ENCODE measurements around the gene MGAT5B. TPM values are rescaled to one million over a fixed set of nuclear protein-coding genes. Genes with fewer than 3 reads are reported as not detected.

Gene MGAT5B
- total and polyA plus RNA-seq, 2 donors (not counting 1 experiment from before 2014, with no cell fraction given): 0.15 to 37.8 TPM

DNA sequence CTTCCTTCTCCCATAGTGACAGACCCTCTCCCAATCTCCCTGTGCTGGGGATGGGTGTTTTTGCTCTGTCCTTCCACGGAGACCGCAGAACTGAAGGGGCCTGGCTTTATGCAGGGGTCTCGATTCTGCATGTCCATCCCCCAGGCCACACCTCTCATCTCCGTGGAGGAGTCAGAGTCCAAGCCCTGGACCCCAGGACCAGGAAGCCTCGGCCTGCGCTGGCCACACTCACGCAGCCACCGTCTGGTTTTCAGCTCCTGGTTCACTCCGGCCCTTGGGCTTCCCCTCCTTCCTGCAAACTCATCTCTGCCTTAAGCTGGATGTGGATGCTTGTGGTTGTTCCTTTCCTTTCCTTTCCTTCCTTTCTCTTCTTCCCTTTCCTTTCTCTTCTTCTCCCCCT, 90.8 kb downstream of the MGAT5B start:
- WGBS (ENCODE audit: insufficient coverage): 95% methylated on average over 8 of the region's 9 CpGs
- H3K27ac ChIP-seq (ENCODE audit: low read length in 2 of 2): no peak overlapping the region
- Mint-ChIP-seq H3K9me3 (ENCODE audit: insufficient read depth) (no peaks in the 10 kb centered on the region), H3K4me1 (peaks cover 37% of the 10 kb centered on the region), H3K27me3 (peaks cover 10% of the 10 kb centered on the region), H3K27ac (peak overlapping the region; percentile 72), H3K4me3 (peak overlapping the region; percentile 88)
- H3K4me1 ChIP-seq (ENCODE audit: control insufficient read depth in 2 of 2, insufficient read depth in 2 of 2, low read length in 2 of 2): peaks cover 31 to 32% of the 10 kb centered on the region in 2 donors
- H4K20me1 ChIP-seq (ENCODE audit: control insufficient read depth, insufficient read depth, low read length, poor library complexity, severe bottlenecking): no peaks in the 10 kb centered on the region
- CTCF ChIA-PET: interaction anchor here (1.4 to 2.1 kb wide), 2 partner anchors 8 to 54 kb away, joined by 5 to 12 read pairs; no protein-coding TSS in a partner anchor
- no peak overlapping the region for H3K4me3 ChIP-seq (ENCODE audit: control extremely low read depth in 1 of 5, extremely low read depth in 1 of 5, insufficient read depth in 1 of 5, low read depth in 2 of 5, low read length in 4 of 5)
- POLR2A ChIA-PET: interaction anchor here (0.7 to 1.3 kb wide), 3 partner anchors 8 to 129 kb away, joined by 3 to 4 read pairs (median 4); no protein-coding TSS in a partner anchor
- no peak overlapping the region for H2AFZ ChIP-seq (ENCODE audit: insufficient read depth, low read depth, low read length, poor library complexity, severe bottlenecking)
- intact Hi-C loops (cut with micrococcal nuclease): loop anchor here (1.0 to 10.0 kb wide), 4 partner anchors 10 to 96 kb away; partner anchors contain the start of gene MGAT5B
- no peak for ATAC-seq (ENCODE audit: low read depth)
- H3K4me2 ChIP-seq (replicated peaks; ENCODE audit: low read depth, low read length, poor library complexity, severe bottlenecking): peak overlapping the region; percentile 78
- H3K9me3 ChIP-seq (ENCODE audit: control extremely low read depth in 1 of 3, control insufficient read depth in 2 of 3, insufficient read depth in 1 of 3, low read length in 2 of 3): peaks cover 0 to 3% (median 0%) of the 10 kb centered on the region in 3 donors
- TF ChIP-seq EZH2 (IDR thresholded peaks at IDR 0.05; ENCODE audit: borderline replicate concordance, insufficient read depth, low read depth, low read length, poor library complexity, severe bottlenecking): no peak
- TF ChIP-seq CTCF (IDR thresholded peaks at IDR 0.05): no peak
- H3K9ac ChIP-seq (ENCODE audit: low read length): no peak overlapping the region
- no peaks in the 10 kb centered on the region for H3K36me3 ChIP-seq (replicated peaks in 1 of 2; ENCODE audit: control extremely low read depth in 1 of 2, control insufficient read depth in 1 of 2, extremely low read depth in 1 of 2, insufficient read depth in 2 of 2, low read length in 1 of 2)
- peaks cover 0 to 10% (median 4%) of the 10 kb centered on the region in 4 experiments for H3K27me3 ChIP-seq (replicated peaks in 1 of 4; ENCODE audit: control extremely low read depth in 1 of 4, control insufficient read depth in 3 of 4, insufficient read depth in 4 of 4, low read length in 3 of 4)
- no peak for DNase-seq
- no peaks in the 10 kb centered on the region for H3K79me2 ChIP-seq (ENCODE audit: control insufficient read depth, insufficient read depth, low read length)

DNA sequence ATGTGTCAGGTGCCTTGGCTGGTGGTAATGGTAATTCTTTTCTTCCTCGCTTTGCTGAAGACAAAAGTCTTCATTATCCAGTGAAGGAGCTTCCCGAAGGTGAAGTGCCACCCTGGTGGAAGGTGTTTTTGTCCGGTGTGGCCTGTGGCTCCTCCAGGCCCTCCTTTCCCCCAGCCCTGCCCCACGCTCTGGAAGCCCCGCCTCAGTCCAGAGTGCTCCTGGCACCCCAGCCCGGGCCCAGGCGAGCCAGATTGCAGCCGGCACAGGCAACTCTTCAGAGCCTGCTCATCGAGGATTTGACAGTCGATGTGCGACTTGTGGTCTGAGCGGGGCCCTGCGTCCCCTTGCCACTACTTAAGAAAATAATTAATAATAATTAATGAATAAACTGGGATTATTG, 93.7 kb downstream of the MGAT5B start:
- CTCF ChIA-PET: no interaction called here
- no peak overlapping the region for H3K4me3 ChIP-seq (ENCODE audit: control extremely low read depth in 1 of 5, extremely low read depth in 1 of 5, insufficient read depth in 1 of 5, low read depth in 2 of 5, low read length in 4 of 5)
- no peaks in the 10 kb centered on the region for H3K79me2 ChIP-seq (ENCODE audit: control insufficient read depth, insufficient read depth, low read length)
- H3K4me1 ChIP-seq (ENCODE audit: control insufficient read depth in 2 of 2, insufficient read depth in 2 of 2, low read length in 2 of 2): peaks cover 22 to 23% of the 10 kb centered on the region in 2 donors
- no peak overlapping the region for H3K9ac ChIP-seq (ENCODE audit: low read length)
- no peaks in the 10 kb centered on the region for H4K20me1 ChIP-seq (ENCODE audit: control insufficient read depth, insufficient read depth, low read length, poor library complexity, severe bottlenecking)
- intact Hi-C loops (cut with micrococcal nuclease): no loop called here
- 96% methylated on average over 3 of the region's 13 CpGs for WGBS (ENCODE audit: insufficient coverage)
- Mint-ChIP-seq H3K9me3 (ENCODE audit: insufficient read depth) (no peaks in the 10 kb centered on the region), H3K4me3 (no peak overlapping the region), H3K27ac (no peak overlapping the region), H3K4me1 (peaks cover 30% of the 10 kb centered on the region), H3K27me3 (peaks cover 18% of the 10 kb centered on the region)
- POLR2A ChIA-PET: interaction anchor here (0.6 kb wide), 1 partner anchor 43 kb away, joined by 6 read pairs; no protein-coding TSS in a partner anchor
- DNase-seq (no peak), ATAC-seq (ENCODE audit: low read depth) (no peak)
- no peaks in the 10 kb centered on the region for H3K36me3 ChIP-seq (replicated peaks in 1 of 2; ENCODE audit: control extremely low read depth in 1 of 2, control insufficient read depth in 1 of 2, extremely low read depth in 1 of 2, insufficient read depth in 2 of 2, low read length in 1 of 2)
- H3K4me2 ChIP-seq (replicated peaks; ENCODE audit: low read depth, low read length, poor library complexity, severe bottlenecking): no peak overlapping the region
- peaks cover 0 to 12% (median 2%) of the 10 kb centered on the region in 4 experiments for H3K27me3 ChIP-seq (replicated peaks in 1 of 4; ENCODE audit: control extremely low read depth in 1 of 4, control insufficient read depth in 3 of 4, insufficient read depth in 4 of 4, low read length in 3 of 4)
- no peaks in the 10 kb centered on the region for H3K9me3 ChIP-seq (ENCODE audit: control extremely low read depth in 1 of 3, control insufficient read depth in 2 of 3, insufficient read depth in 1 of 3, low read length in 2 of 3)
- H3K27ac ChIP-seq (ENCODE audit: low read length in 2 of 2): no peak overlapping the region
- no peak overlapping the region for H2AFZ ChIP-seq (ENCODE audit: insufficient read depth, low read depth, low read length, poor library complexity, severe bottlenecking)
- TF ChIP-seq CTCF (IDR thresholded peaks at IDR 0.05) (no peak), EZH2 (IDR thresholded peaks at IDR 0.05; ENCODE audit: borderline replicate concordance, insufficient read depth, low read depth, low read length, poor library complexity, severe bottlenecking) (no peak)

All from B cell (primary cell).